ENCODE results near the gene CCK. TPM values are rescaled to one million over a fixed set of nuclear protein-coding genes. Genes with fewer than 3 reads are reported as not detected.

The CCK gene
- total and polyA plus RNA-seq, 4 donors, result 0.28 to 1.2 (median 0.41) TPM; not detected in 1

DNA sequence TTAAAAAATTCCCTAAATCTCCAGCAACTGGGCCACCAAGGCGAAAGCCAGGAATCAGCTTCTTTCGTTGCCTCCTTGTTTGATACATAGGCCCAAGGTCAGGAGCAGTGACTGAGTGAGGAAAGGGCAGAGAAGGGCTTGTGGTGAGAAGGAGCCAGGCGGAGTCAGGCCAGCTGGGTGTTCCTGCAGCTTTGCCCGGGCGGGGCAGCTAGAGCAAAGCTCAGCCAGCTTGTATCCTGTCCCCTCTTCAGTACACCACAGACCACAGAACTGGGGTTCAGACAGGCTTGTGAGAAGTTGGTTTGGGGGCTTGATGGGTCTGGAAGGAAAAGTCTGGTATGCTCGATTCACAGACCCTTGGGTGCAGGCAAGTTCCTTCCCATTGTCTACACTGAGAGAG, 52.6 kb downstream of the CCK start:
- no peak overlapping the region for H3K27ac ChIP-seq (ENCODE audit: low read depth in 1 of 2, low read length in 1 of 2)
- DNase-seq (no peak), ATAC-seq (ENCODE audit: insufficient read depth, low FRiP score) (no peak)
- TF ChIP-seq, protein P1, sequence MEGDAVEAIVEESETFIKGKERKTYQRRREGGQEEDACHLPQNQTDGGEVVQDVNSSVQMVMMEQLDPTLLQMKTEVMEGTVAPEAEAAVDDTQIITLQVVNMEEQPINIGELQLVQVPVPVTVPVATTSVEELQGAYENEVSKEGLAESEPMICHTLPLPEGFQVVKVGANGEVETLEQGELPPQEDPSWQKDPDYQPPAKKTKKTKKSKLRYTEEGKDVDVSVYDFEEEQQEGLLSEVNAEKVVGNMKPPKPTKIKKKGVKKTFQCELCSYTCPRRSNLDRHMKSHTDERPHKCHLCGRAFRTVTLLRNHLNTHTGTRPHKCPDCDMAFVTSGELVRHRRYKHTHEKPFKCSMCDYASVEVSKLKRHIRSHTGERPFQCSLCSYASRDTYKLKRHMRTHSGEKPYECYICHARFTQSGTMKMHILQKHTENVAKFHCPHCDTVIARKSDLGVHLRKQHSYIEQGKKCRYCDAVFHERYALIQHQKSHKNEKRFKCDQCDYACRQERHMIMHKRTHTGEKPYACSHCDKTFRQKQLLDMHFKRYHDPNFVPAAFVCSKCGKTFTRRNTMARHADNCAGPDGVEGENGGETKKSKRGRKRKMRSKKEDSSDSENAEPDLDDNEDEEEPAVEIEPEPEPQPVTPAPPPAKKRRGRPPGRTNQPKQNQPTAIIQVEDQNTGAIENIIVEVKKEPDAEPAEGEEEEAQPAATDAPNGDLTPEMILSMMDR (IDR thresholded peaks at IDR 0.05; ENCODE audit: control extremely low read depth, extremely low read depth), result no peak
- H3K9ac ChIP-seq (ENCODE audit: insufficient read depth in 1 of 2, low read length in 2 of 2), result no peak overlapping the region
- 77 to 86% methylated on average over 6 of the region's 6 CpGs for WGBS, 2 donors
- peaks cover 0 to 4% (median 0%) of the 10 kb centered on the region in 5 donors for H3K4me1 ChIP-seq (ENCODE audit: control insufficient read depth in 5 of 5, insufficient read depth in 5 of 5, low read length in 5 of 5)
- H3K4me3 ChIP-seq, result no peak overlapping the region
- H3K27me3 ChIP-seq (ENCODE audit: control insufficient read depth in 3 of 3, insufficient read depth in 3 of 3, low read length in 2 of 3), result no peaks in the 10 kb centered on the region
- H3K36me3 ChIP-seq (ENCODE audit: control insufficient read depth in 4 of 4, insufficient read depth in 4 of 4, low read length in 4 of 4), result peaks cover 3 to 31% (median 9%) of the 10 kb centered on the region in 4 donors
- H3K9me3 ChIP-seq (ENCODE audit: control insufficient read depth in 4 of 4, insufficient read depth in 3 of 4, low read length in 3 of 4), result no peaks in the 10 kb centered on the region

- Histone ChIP-seq H3K9ac (ENCODE audit: insufficient read depth in 1 of 2, low read length in 2 of 2) (no peak overlapping the region), H3K9me3 (ENCODE audit: control insufficient read depth in 4 of 4, insufficient read depth in 3 of 4, low read length in 3 of 4) (no peaks in the 10 kb centered on the region), H3K27me3 (ENCODE audit: control insufficient read depth in 3 of 3, insufficient read depth in 3 of 3, low read length in 2 of 3) (no peaks in the 10 kb centered on the region), H3K27ac (ENCODE audit: low read depth in 1 of 2, low read length in 1 of 2) (no peak overlapping the region), H3K4me1 (ENCODE audit: control insufficient read depth in 5 of 5, insufficient read depth in 5 of 5, low read length in 5 of 5) (peaks cover 0 to 6% (median 0%) of the 10 kb centered on the region in 5 donors), H3K36me3 (ENCODE audit: control insufficient read depth in 4 of 4, insufficient read depth in 4 of 4, low read length in 4 of 4) (peaks cover 3 to 34% (median 11%) of the 10 kb centered on the region in 4 donors), H3K4me3 (no peak overlapping the region)
- DNase-seq, result no peak
- no peak for ATAC-seq (ENCODE audit: insufficient read depth, low FRiP score)
- WGBS, 2 donors, result 68 to 91% methylated on average over 2 of the region's 2 CpGs
- TF ChIP-seq, protein P1 (IDR thresholded peaks at IDR 0.05; ENCODE audit: control extremely low read depth, extremely low read depth), result no peak
Observed at GRCh38 chr3:42210726-42211125, 55.3 kb downstream of the CCK start.

DNA sequence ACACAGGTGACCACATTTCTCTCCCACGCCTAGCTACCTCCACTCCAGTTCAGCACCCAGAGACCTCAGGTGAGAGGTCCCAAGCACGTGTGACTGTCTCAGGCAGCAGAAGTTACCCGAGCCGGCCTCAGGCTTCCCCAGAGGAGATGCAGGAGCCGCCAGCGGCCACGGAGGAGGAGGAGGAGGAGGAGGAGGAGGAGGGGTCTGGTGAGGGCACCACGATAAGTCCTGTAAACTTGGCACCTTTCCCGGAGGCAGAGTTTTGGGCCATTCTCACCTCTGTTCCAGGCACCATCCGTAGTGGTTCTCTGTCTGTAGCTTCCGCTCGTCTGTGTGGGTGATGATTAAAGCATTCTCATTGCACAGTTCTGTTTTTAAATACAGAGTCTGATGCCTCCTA, 56.1 kb downstream of the CCK start:
- no peak for DNase-seq
- TF ChIP-seq, protein P1 (IDR thresholded peaks at IDR 0.05; ENCODE audit: control extremely low read depth, extremely low read depth), result no peak
- Histone ChIP-seq H3K9ac (ENCODE audit: insufficient read depth in 1 of 2, low read length in 2 of 2) (no peak overlapping the region), H3K27ac (ENCODE audit: low read depth in 1 of 2, low read length in 1 of 2) (no peak overlapping the region), H3K9me3 (ENCODE audit: control insufficient read depth in 4 of 4, insufficient read depth in 3 of 4, low read length in 3 of 4) (no peaks in the 10 kb centered on the region), H3K4me1 (ENCODE audit: control insufficient read depth in 5 of 5, insufficient read depth in 5 of 5, low read length in 5 of 5) (peaks cover 0 to 6% (median 0%) of the 10 kb centered on the region in 5 donors), H3K4me3 (no peak overlapping the region), H3K27me3 (ENCODE audit: control insufficient read depth in 3 of 3, insufficient read depth in 3 of 3, low read length in 2 of 3) (no peaks in the 10 kb centered on the region), H3K36me3 (ENCODE audit: control insufficient read depth in 4 of 4, insufficient read depth in 4 of 4, low read length in 4 of 4) (peaks cover 3 to 34% (median 11%) of the 10 kb centered on the region in 4 donors)
- no peak for ATAC-seq (ENCODE audit: insufficient read depth, low FRiP score)
- WGBS, 2 donors, result 72 to 76% methylated on average over 12 of the region's 12 CpGs

Small RNA genes lying within 50 kb of the gene (small RNA-seq; reads per million reads assigned to genes)
- not detected for gene RNU4-78P (ENCODE audit: low replicate concordance)

Other genes with a start within 250 kb of the CCK start
- gene TRAK1, start 174.8 kb downstream of the CCK start, total RNA-seq, result 10 to 100 TPM; 45.3 to 65.4 TPM
- gene TRAK1, start 174.8 kb downstream of the CCK start, polyA plus RNA-seq, result 10 to 100 TPM; 18.2 to 19.6 TPM
- not detected for gene LYZL4, start 144.4 kb upstream of the CCK start, total RNA-seq
- under 1 TPM in 1 of 2 donors, not detected in 1; 0.14 TPM for gene LYZL4, start 144.4 kb upstream of the CCK start, polyA plus RNA-seq
- 10 to 100 TPM; 24.8 to 77.0 TPM for gene VIPR1, start 236.5 kb upstream of the CCK start, total RNA-seq
- 10 to 100 TPM; 52.9 to 89.8 TPM for gene VIPR1, start 236.5 kb upstream of the CCK start, polyA plus RNA-seq